MM.1S (cell line): ENCODE measurements around the gene TMIGD2.
"Not testable (repeated sequence)": the region's sequence is repeated elsewhere in the genome, so short reads cannot be mapped to it uniquely, and the experiment has no call there.

Experiments used
- DNase-seq: peaks from one replicate; pipeline ENCODE4 v3.0.0-alpha.2; 2015
- H2AFZ ChIP-seq: fragments of 300-600 bp; sonication (generic); 2 replicates; pipeline ENCODE4 v1.6.0; 2016; ENCODE audit warnings: antibody characterized with exemption, low read length
- H3F3A ChIP-seq: fragments of 300-600 bp; sonication (generic); 2 replicates; pipeline ENCODE4 v1.6.1; 2016; ENCODE audit warnings: mild to moderate bottlenecking, antibody characterized with exemption, low read length, moderate library complexity, mixed read lengths; ENCODE audit not compliant: insufficient read depth
- H3K27ac ChIP-seq: fragments of 300-600 bp; sonication (generic); 2 replicates; pipeline ENCODE4 v1.5.1; 2016; ENCODE audit warnings: mild to moderate bottlenecking, low read length
- H3K27me3 ChIP-seq: fragments of 300-600 bp; sonication (generic); replicated peaks from 2 replicates; pipeline ENCODE4 v1.6.0; 2016; ENCODE audit warnings: low read length; ENCODE audit not compliant: insufficient read depth
- H3K36me3 ChIP-seq: fragments of 300-600 bp; sonication (generic); replicated peaks from 2 replicates; pipeline ENCODE4 v1.6.1; 2016; ENCODE audit warnings: mild to moderate bottlenecking, low read length, mixed read lengths; ENCODE audit not compliant: insufficient read depth
- H3K4me1 ChIP-seq: fragments of 300-600 bp; sonication (generic); 2 replicates; pipeline ENCODE4 v1.6.1; 2016; ENCODE audit warnings: low read length, mixed read lengths
- H3K4me2 ChIP-seq: fragments of 300-600 bp; sonication (generic); 2 replicates; pipeline ENCODE4 v1.6.0; 2016; ENCODE audit warnings: low read depth, low read length
- H3K4me3 ChIP-seq: fragments of 300-600 bp; sonication (generic); 2 replicates; pipeline ENCODE4 v1.5.1; 2016; ENCODE audit warnings: low read length, mixed read lengths
- H3K79me2 ChIP-seq: fragments of 300-600 bp; sonication (generic); 2 replicates; pipeline ENCODE4 v1.6.1; 2016; ENCODE audit warnings: mixed run types, low read length, mixed read lengths
- H3K9ac ChIP-seq: fragments of 300-600 bp; sonication (generic); 2 replicates; pipeline ENCODE4 v1.6.1; 2016; ENCODE audit warnings: low read length, mixed read lengths
- H3K9me2 ChIP-seq: fragments of 300-600 bp; sonication (generic); replicated peaks from 2 replicates; pipeline ENCODE4 v1.6.1; 2016; ENCODE audit warnings: mild to moderate bottlenecking, low read length, mixed read lengths; ENCODE audit not compliant: insufficient read depth
- H3K9me3 ChIP-seq: fragments of 300-600 bp; sonication (generic); replicated peaks from 2 replicates; pipeline ENCODE4 v1.6.1; 2016; ENCODE audit warnings: mild to moderate bottlenecking, low read length, mixed read lengths; ENCODE audit not compliant: insufficient read depth
- H4K20me1 ChIP-seq: fragments of 300-600 bp; sonication (generic); 2 replicates; pipeline ENCODE4 v1.6.1; 2016; ENCODE audit warnings: mild to moderate bottlenecking, low read length, moderate library complexity, mixed read lengths; ENCODE audit not compliant: insufficient read depth
- EZH2 ChIP-seq: fragments of 300-600 bp; sonication (generic); optimal IDR thresholded peaks from 2 replicates; pipeline ENCODE3; 2017; ENCODE audit warnings: low read depth, mild to moderate bottlenecking, antibody characterized with exemption, low read length, mixed read lengths
- TF ChIP-seq, protein P1 (sequence below): fragments of 300-600 bp; sonication (generic); IDR thresholded peaks from 2 replicates; pipeline ENCODE4 v1.5.1; 2016; ENCODE audit warnings: antibody characterized with exemption, low read length, mixed read lengths

The TMIGD2 gene

DNA sequence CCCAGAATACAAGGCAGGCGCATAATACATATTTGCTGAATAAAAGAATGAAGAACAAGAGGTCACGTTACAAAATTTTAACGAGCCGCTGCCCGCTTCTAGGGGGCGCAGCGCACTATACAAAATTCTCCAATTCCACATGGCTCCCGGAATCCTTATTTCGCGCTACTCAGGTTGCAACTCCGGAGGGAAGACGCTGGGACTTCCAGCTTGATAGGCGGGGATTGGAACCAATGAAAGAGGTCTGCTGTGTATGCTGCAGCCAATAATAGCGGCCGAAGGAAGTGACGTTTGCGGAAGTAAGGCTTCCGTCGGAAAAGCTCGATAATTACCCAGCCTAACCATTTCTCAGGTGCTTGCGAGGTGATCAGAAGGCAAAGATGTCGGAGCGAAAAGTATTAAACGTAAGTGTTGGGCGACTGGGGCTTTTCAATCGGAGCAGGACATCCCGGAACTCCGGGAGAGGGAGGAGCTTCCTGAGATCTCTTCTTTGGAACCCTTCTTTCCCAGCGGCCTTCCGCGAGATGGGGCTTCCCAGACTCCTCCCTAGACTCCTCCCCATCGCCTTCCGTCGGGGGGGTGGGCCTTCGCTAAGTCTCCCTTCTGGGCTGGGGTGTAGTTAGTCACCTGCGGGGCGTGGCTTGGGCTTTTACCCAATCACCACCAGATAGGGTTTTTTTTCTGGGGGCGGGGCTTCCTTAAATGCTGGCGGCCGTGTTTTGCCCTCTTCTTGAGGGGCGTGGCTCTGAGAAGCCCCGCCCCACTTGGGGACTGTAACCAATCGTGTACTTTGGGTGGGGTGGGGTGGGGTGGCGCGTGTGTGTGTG is 55.2 kb downstream of the TMIGD2 start, which contains the start of gene YJU2:
Gene YJU2, plus strand, starts transcription at position 314 of the 827 bp plus-strand sequence. Its CDS starts 67 bp downstream, at position 381.
- peaks cover 23% of the 10 kb centered on the region for H3K79me2 ChIP-seq
- TF ChIP-seq, protein P1, sequence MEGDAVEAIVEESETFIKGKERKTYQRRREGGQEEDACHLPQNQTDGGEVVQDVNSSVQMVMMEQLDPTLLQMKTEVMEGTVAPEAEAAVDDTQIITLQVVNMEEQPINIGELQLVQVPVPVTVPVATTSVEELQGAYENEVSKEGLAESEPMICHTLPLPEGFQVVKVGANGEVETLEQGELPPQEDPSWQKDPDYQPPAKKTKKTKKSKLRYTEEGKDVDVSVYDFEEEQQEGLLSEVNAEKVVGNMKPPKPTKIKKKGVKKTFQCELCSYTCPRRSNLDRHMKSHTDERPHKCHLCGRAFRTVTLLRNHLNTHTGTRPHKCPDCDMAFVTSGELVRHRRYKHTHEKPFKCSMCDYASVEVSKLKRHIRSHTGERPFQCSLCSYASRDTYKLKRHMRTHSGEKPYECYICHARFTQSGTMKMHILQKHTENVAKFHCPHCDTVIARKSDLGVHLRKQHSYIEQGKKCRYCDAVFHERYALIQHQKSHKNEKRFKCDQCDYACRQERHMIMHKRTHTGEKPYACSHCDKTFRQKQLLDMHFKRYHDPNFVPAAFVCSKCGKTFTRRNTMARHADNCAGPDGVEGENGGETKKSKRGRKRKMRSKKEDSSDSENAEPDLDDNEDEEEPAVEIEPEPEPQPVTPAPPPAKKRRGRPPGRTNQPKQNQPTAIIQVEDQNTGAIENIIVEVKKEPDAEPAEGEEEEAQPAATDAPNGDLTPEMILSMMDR = peak; percentile 64
- TF ChIP-seq EZH2 = no peak
- H4K20me1 ChIP-seq = no peaks in the 10 kb centered on the region
- peak within 1 kb of the TSS; percentile 77 for H3K4me2 ChIP-seq
- H3K27ac ChIP-seq = peak within 1 kb of the TSS; percentile 85
- DNase-seq = peak; percentile 100
- no peaks in the 10 kb centered on the region for H3K27me3 ChIP-seq
- peak within 1 kb of the TSS; percentile 95 for H2AFZ ChIP-seq
- peak within 1 kb of the TSS; percentile 74 for H3K4me3 ChIP-seq
- no peaks in the 10 kb centered on the region for H3K9me2 ChIP-seq
- H3K9ac ChIP-seq = peak within 1 kb of the TSS; percentile 81
- peaks cover 5% of the 10 kb centered on the region; the same call in 1 of the 2 replicates for H3F3A ChIP-seq
- H3K9me3 ChIP-seq = no peaks in the 10 kb centered on the region
- H3K36me3 ChIP-seq = peaks cover 11% of the 10 kb centered on the region; the same call in 1 of the 2 replicates
- peaks cover 19% of the 10 kb centered on the region; the same call in 1 of the 2 replicates for H3K4me1 ChIP-seq

DNA sequence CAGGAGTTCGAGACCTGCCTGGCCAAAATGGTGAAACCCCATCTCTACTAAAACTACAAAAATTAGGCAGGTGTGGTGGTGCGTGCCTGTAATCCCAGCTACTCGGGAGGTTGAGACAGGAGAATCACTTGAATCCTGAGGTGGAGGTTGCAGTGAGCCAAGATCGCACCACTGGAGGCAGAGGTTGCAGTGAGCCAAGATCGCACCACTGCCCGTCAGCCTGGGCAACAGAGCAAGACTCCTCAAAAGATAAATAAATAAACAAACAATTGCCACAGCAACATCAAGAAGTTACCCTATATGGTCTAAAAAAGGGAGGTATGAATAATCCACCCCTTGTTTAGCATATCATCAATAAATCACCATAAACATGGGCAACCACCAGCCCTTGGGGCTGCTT is 56.3 kb downstream of the TMIGD2 start:
- H3F3A ChIP-seq, H3K36me3 ChIP-seq, H3K27me3 ChIP-seq, H3K9ac ChIP-seq, H4K20me1 ChIP-seq, H3K9me3 ChIP-seq, H3K27ac ChIP-seq, H3K9me2 ChIP-seq, DNase-seq: not testable (repeated sequence)
- peak overlapping the region; percentile 74; the same call in 1 of the 2 replicates for H3K4me3 ChIP-seq
- H3K4me1 ChIP-seq = peaks cover 21% of the 10 kb centered on the region; the same call in 1 of the 2 replicates
- H2AFZ ChIP-seq = peak overlapping the region; percentile 95
- peaks cover 23% of the 10 kb centered on the region for H3K79me2 ChIP-seq
- peak overlapping the region; percentile 77; the same call in 1 of the 2 replicates for H3K4me2 ChIP-seq
